Activated CD4-positive, alpha-beta T cell treated with anti-CD3 and anti-CD28 coated beads, Interleukin-2, amount 10 ng/mL, durations not matched to agents 24 days and 14 days (primary cell): ENCODE data around the gene LCORL. TPM values are rescaled to one million over a fixed set of nuclear protein-coding genes. Genes with fewer than 3 reads are reported as not detected.

Experiments used
- DNase-seq: peaks from one replicate; pipeline ENCODE4 v3.0.0; 2022
- H3K27ac Mint-ChIP-seq: one replicate; pipeline ENCODE4 v1.8.0; 2022; ENCODE audit warnings: mild to moderate bottlenecking, mixed read lengths
- H3K27me3 Mint-ChIP-seq: one replicate; pipeline ENCODE4 v1.8.0; 2022; ENCODE audit warnings: mixed read lengths
- H3K36me3 Mint-ChIP-seq: one replicate; pipeline ENCODE4 v1.8.0; 2022; ENCODE audit warnings: low read depth, mild to moderate bottlenecking, mixed read lengths
- H3K4me1 Mint-ChIP-seq: one replicate; pipeline ENCODE4 v1.8.0; 2021; ENCODE audit warnings: mixed read lengths
- H3K4me3 Mint-ChIP-seq: one replicate; pipeline ENCODE4 v1.8.0; 2022; ENCODE audit warnings: mild to moderate bottlenecking, moderate library complexity, mixed read lengths
- H3K9me3 Mint-ChIP-seq: one replicate; pipeline ENCODE4 v1.8.0; 2021; ENCODE audit warnings: mixed read lengths
- intact Hi-C: fragments of 100-400 bp; cut with micrococcal nuclease; formaldehyde crosslinking; loops from one replicate; pipeline ENCODE4 v1.15.1; 2023
- total RNA-seq: library from RNA; stranded (reverse); gene quantifications from 2 replicates; pipeline ENCODE4 v1.2.3, GENCODE V29; 2022

The LCORL gene
- total RNA-seq, 1 donor from 2014 or later, result 9.3 TPM

DNA sequence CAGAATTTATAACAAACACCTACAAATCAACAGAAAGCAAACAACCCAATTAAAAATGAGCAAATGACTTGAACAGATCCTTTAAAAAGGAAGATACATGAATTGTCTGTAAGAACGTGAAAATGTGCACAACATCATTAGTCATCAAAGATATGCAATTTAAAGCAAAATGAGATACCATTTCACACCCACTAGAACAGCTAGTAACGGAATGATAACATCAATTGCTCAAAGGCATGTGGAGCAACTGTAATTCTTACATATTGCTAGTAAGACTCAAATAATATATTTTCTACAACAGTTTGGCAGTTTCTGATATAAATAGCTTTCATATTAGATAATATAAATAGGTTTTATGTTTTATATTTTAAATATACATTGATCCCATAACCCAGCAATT, 82.5 kb downstream of the LCORL start:
- intact Hi-C loops, result loop anchor here (10.0 kb wide), 1 partner anchor 656 kb away; no protein-coding TSS in a partner anchor
- Mint-ChIP-seq H3K27ac (no peak overlapping the region), H3K9me3 (peaks cover under 1% of the 10 kb centered on the region), H3K4me1 (no peaks in the 10 kb centered on the region), H3K4me3 (no peak overlapping the region), H3K27me3 (no peaks in the 10 kb centered on the region), H3K36me3 (no peaks in the 10 kb centered on the region)
- no peak for DNase-seq

- no peak for DNase-seq
- Mint-ChIP-seq H3K27ac (no peak overlapping the region), H3K4me1 (no peaks in the 10 kb centered on the region), H3K27me3 (no peaks in the 10 kb centered on the region), H3K9me3 (peaks cover 4% of the 10 kb centered on the region), H3K36me3 (no peaks in the 10 kb centered on the region), H3K4me3 (no peak overlapping the region)
- intact Hi-C loops, result loop anchor here (10.0 kb wide), 1 partner anchor 661 kb away; no protein-coding TSS in a partner anchor
Observed at GRCh38 chr4:17934286-17934685, 87.3 kb downstream of the LCORL start.

GRCh38 chr4:17933126-17933525, 88.4 kb downstream of the LCORL start:
- peaks cover 4% of the 10 kb centered on the region for H3K9me3 Mint-ChIP-seq
- no peak overlapping the region for H3K27ac Mint-ChIP-seq

DNA sequence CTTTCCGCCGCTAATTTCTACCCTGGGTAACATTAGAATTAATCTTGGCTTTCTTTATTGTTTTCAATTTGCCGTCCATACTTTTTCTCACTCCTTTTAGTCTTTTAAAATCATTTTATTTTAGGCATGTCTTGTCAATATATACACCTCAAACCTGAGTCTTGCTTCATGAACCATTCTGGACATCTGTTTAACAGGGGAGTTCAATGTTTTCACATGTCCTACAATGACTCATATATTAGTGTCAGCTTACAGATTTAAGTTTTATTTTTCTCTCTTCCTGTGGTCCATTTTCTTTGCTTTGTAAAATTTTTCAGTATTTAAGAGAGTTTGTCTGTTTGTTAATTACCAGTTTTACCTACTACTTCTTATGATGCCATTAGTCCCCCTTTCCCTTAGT, 89.5 kb downstream of the LCORL start:
- H3K27me3 Mint-ChIP-seq, result no peaks in the 10 kb centered on the region
- H3K4me3 Mint-ChIP-seq, result no peak overlapping the region
- H3K4me1 Mint-ChIP-seq, result no peaks in the 10 kb centered on the region
- H3K9me3 Mint-ChIP-seq, result peaks cover 4% of the 10 kb centered on the region
- H3K36me3 Mint-ChIP-seq, result no peaks in the 10 kb centered on the region
- DNase-seq, result no peak
- intact Hi-C loops, result loop anchor here (10.0 kb wide), 1 partner anchor 663 kb away; no protein-coding TSS in a partner anchor
- no peak overlapping the region for H3K27ac Mint-ChIP-seq

More at GRCh38 chr4:17933126-17933525, 88.4 kb downstream of the LCORL start:
- Mint-ChIP-seq H3K27me3 (no peaks in the 10 kb centered on the region), H3K4me1 (no peaks in the 10 kb centered on the region), H3K36me3 (no peaks in the 10 kb centered on the region), H3K4me3 (no peak overlapping the region)
- DNase-seq, result no peak
- intact Hi-C loops, result loop anchor here (10.0 kb wide), 1 partner anchor 662 kb away; no protein-coding TSS in a partner anchor

DNA sequence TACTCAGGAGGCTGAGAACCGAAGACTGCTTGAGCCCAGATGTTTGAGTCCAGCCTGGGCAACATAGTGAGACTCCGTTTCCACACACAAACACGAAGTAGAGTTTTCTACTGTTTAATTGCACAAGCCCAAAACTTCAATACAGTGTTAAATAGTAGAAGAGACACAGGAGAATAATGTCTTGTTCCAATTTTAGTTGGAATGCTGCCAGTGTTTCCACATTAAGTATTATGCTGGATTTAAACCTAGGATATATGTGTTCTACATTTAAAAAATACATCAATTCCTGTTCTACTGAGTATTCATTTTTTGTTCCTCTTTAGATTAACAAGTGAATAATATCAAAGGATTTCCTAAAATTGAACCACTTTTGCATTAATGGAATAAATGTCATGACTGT, 91.3 kb downstream of the LCORL start:
- Mint-ChIP-seq H3K9me3 (peaks cover 7% of the 10 kb centered on the region), H3K4me3 (no peak overlapping the region), H3K27ac (no peak overlapping the region), H3K36me3 (no peaks in the 10 kb centered on the region), H3K4me1 (no peaks in the 10 kb centered on the region), H3K27me3 (no peaks in the 10 kb centered on the region)
- no peak for DNase-seq
- intact Hi-C loops, result loop anchor here (10.0 kb wide), 1 partner anchor 665 kb away; no protein-coding TSS in a partner anchor

DNA sequence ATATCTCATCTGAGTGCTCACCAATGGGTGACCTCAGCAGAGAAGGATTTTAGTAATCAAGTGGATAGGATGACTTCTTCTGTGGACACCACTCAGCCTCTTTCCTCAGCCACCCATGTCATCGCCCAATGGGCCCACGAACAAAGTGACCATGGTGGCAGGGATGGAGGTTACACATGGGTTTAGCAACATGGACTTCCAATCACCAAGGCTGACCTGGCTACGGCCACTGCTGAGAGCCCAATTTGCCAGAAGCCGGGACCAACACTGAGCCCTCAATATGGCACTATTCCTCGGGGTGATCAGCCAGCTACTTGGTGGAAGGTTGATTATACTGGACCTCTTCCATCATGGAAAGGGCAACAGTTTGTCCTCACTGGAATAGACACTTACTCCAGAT, 97.4 kb downstream of the LCORL start:
- Mint-ChIP-seq H3K9me3 (peaks cover 6% of the 10 kb centered on the region), H3K4me1 (no peaks in the 10 kb centered on the region), H3K36me3 (no peaks in the 10 kb centered on the region), H3K27me3 (no peaks in the 10 kb centered on the region), H3K27ac (no peak overlapping the region), H3K4me3 (no peak overlapping the region)
- intact Hi-C loops, result no loop called here
- DNase-seq, result no peak

GRCh38 chr4:17921451-17921850, 100.1 kb downstream of the LCORL start:
- no peak for DNase-seq
- Mint-ChIP-seq H3K4me3 (no peak overlapping the region), H3K27me3 (no peaks in the 10 kb centered on the region), H3K9me3 (peaks cover 9% of the 10 kb centered on the region), H3K4me1 (no peaks in the 10 kb centered on the region), H3K36me3 (no peaks in the 10 kb centered on the region), H3K27ac (no peak overlapping the region)
- intact Hi-C loops, result no loop called here

DNA sequence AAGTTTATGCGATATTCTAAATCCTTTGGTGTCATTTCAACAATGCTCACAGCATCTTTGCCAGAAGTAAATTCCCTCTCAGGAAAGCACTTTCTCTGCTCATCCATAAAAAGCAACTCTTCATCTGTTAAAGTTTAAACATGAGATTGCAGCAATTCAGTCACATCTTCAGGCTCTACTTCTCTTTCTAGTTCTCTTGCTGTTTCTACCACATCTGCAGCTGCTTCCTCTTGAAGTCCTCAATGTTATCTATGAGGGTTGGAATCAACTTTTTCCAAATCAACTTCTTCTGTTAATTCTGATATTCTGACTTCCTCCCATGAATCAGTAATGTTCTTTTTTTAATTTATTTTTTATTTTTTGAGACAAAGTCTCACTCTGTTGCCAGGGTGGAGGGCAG, 100.9 kb downstream of the LCORL start:
- Mint-ChIP-seq H3K36me3 (peaks cover 3% of the 10 kb centered on the region), H3K27me3 (no peaks in the 10 kb centered on the region), H3K9me3 (peaks cover 6% of the 10 kb centered on the region), H3K27ac (no peak overlapping the region), H3K4me3 (no peak overlapping the region), H3K4me1 (no peaks in the 10 kb centered on the region)
- no peak for DNase-seq
- intact Hi-C loops, result no loop called here

- Mint-ChIP-seq H3K4me3 (no peak overlapping the region), H3K9me3 (peaks cover 3% of the 10 kb centered on the region), H3K27me3 (no peaks in the 10 kb centered on the region), H3K36me3 (peaks cover 3% of the 10 kb centered on the region), H3K4me1 (no peaks in the 10 kb centered on the region), H3K27ac (no peak overlapping the region)
- no peak for DNase-seq
- intact Hi-C loops, result no loop called here
Observed at GRCh38 chr4:17915439-17915838, 106.1 kb downstream of the LCORL start.

GRCh38 chr4:17912011-17912410, 109.5 kb downstream of the LCORL start:
- peaks cover 3% of the 10 kb centered on the region for H3K36me3 Mint-ChIP-seq
- no peak overlapping the region for H3K27ac Mint-ChIP-seq
- no peaks in the 10 kb centered on the region for H3K9me3 Mint-ChIP-seq
- H3K4me3 Mint-ChIP-seq, result no peak overlapping the region
- no peaks in the 10 kb centered on the region for H3K27me3 Mint-ChIP-seq
- no peaks in the 10 kb centered on the region for H3K4me1 Mint-ChIP-seq
- no peak for DNase-seq
- intact Hi-C loops, result no loop called here

DNA sequence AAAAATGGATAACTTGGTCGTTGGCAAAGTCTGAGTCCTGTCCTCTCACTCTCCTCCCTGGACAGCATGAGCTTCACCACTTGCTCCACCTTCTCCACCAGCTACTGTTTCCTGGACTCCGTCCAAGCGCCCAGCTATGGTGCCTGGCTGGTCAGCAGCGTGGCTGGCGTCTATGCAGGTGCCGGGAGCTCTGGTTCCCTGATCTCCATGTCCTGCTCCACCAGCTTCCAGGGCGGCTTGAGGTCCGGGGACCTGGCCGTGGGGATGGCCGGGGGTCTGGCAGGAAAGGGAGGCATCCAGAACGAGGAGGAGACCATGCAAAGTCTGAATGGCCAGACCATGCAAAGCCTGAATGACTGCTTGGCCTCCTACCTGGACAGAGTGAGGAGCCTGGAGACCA, 109.9 kb downstream of the LCORL start:
- H3K4me1 Mint-ChIP-seq, result no peaks in the 10 kb centered on the region
- no peak for DNase-seq
- H3K4me3 Mint-ChIP-seq, result no peak overlapping the region
- intact Hi-C loops, result no loop called here
- no peaks in the 10 kb centered on the region for H3K9me3 Mint-ChIP-seq
- H3K36me3 Mint-ChIP-seq, result peaks cover 3% of the 10 kb centered on the region
- no peaks in the 10 kb centered on the region for H3K27me3 Mint-ChIP-seq
- no peak overlapping the region for H3K27ac Mint-ChIP-seq

GRCh38 chr4:17898553-17899055, 123.0 kb downstream of the LCORL start:
- peaks cover 4% of the 10 kb centered on the region for H3K4me1 Mint-ChIP-seq
- H3K27me3 Mint-ChIP-seq, result no peaks in the 10 kb centered on the region
- no peak for DNase-seq
- no peaks in the 10 kb centered on the region for H3K9me3 Mint-ChIP-seq
- H3K36me3 Mint-ChIP-seq, result no peaks in the 10 kb centered on the region
- intact Hi-C loops, result no loop called here
- H3K4me3 Mint-ChIP-seq, result no peak overlapping the region
- no peak overlapping the region for H3K27ac Mint-ChIP-seq

DNA sequence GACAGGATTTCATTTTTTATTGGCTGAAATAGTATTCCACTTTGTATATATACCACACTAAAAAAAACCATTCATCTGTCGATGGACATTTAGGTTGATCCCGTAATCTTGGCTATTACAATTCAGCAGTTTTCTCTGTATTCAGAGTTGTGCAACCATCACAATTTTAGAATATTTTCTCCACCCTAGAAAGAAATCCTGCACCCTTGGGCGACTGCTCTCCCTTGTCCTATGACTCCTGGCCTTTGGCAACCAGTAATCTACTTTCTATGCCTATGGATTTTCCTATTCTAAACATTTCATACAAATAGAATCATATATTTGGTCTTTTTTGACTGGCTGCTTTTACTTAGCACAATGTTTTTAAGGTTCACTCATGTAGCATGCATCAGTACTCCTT, 126.1 kb downstream of the LCORL start:
- H3K9me3 Mint-ChIP-seq, result no peaks in the 10 kb centered on the region
- no peak overlapping the region for H3K4me3 Mint-ChIP-seq
- no peaks in the 10 kb centered on the region for H3K27me3 Mint-ChIP-seq
- no peak for DNase-seq
- H3K27ac Mint-ChIP-seq, result no peak overlapping the region
- intact Hi-C loops, result no loop called here
- no peaks in the 10 kb centered on the region for H3K36me3 Mint-ChIP-seq
- no peaks in the 10 kb centered on the region for H3K4me1 Mint-ChIP-seq

DNA sequence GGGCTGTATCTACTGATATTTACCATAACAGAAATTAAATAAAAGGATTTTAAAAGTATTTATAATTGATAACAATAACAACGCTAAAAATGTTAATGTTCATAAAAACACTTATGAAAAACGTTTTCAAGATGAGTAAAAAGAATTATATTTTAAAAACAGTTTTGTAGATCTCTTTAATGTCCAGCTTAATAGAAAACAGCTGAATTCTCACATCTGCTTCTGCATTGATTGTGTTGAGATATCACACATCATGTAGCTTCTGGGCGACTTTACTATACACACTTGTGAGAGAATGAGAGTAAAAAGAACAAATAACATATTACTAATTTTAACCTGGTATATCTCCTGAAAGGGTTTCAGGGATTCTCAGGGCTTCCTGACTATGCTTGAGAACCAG, 127.1 kb downstream of the LCORL start:
- no peak for DNase-seq
- no peaks in the 10 kb centered on the region for H3K27me3 Mint-ChIP-seq
- H3K27ac Mint-ChIP-seq, result no peak overlapping the region
- H3K36me3 Mint-ChIP-seq, result no peaks in the 10 kb centered on the region
- intact Hi-C loops, result no loop called here
- H3K9me3 Mint-ChIP-seq, result no peaks in the 10 kb centered on the region
- H3K4me3 Mint-ChIP-seq, result no peak overlapping the region
- no peaks in the 10 kb centered on the region for H3K4me1 Mint-ChIP-seq

DNA sequence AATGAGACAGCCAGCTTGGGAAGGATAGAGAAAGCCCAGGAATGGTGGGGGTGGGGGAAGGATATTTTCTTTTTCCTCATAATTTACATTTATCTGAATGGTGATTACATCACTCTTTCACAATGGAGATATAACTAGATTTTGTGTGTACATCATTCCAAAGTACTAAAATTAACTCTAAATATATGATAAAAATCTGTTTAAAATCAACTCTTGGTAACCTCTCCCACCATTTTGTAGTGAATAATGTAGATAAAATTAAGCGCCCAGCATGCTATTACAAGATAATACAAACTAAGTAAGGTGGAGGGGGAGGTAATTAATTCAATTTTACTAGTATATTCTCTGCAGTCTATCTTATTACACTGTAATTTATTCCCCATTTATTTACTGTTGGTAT, 131.9 kb downstream of the LCORL start:
- no peaks in the 10 kb centered on the region for H3K27me3 Mint-ChIP-seq
- H3K4me1 Mint-ChIP-seq, result no peaks in the 10 kb centered on the region
- H3K27ac Mint-ChIP-seq, result no peak overlapping the region
- H3K9me3 Mint-ChIP-seq, result no peaks in the 10 kb centered on the region
- no peak for DNase-seq
- intact Hi-C loops, result no loop called here
- H3K36me3 Mint-ChIP-seq, result no peaks in the 10 kb centered on the region
- H3K4me3 Mint-ChIP-seq, result no peak overlapping the region
